GM12864 (cell line): ENCODE data around the gene PHF14.
"Not testable (repeated sequence)": the region's sequence is repeated elsewhere in the genome, so short reads cannot be mapped to it uniquely, and the experiment has no call there.

Experiments
- DNase-seq: peaks from one replicate; pipeline ENCODE4 v3.0.0-alpha.2; 2011; ENCODE audit warnings: low read depth
- H3K4me3 ChIP-seq: 2 replicates; pipeline ENCODE4 v1.5.1; 2011; ENCODE audit warnings: mild to moderate bottlenecking, low read depth, low read length, control low read depth
- TF ChIP-seq, protein P1 (sequence below): IDR thresholded peaks from 2 replicates; pipeline ENCODE4 v1.5.1; 2011; ENCODE audit warnings: low read depth, mild to moderate bottlenecking, moderate library complexity, low read length, control low read depth, inconsistent platforms; ENCODE audit errors: missing control alignments

PHF14 gene, protein sequence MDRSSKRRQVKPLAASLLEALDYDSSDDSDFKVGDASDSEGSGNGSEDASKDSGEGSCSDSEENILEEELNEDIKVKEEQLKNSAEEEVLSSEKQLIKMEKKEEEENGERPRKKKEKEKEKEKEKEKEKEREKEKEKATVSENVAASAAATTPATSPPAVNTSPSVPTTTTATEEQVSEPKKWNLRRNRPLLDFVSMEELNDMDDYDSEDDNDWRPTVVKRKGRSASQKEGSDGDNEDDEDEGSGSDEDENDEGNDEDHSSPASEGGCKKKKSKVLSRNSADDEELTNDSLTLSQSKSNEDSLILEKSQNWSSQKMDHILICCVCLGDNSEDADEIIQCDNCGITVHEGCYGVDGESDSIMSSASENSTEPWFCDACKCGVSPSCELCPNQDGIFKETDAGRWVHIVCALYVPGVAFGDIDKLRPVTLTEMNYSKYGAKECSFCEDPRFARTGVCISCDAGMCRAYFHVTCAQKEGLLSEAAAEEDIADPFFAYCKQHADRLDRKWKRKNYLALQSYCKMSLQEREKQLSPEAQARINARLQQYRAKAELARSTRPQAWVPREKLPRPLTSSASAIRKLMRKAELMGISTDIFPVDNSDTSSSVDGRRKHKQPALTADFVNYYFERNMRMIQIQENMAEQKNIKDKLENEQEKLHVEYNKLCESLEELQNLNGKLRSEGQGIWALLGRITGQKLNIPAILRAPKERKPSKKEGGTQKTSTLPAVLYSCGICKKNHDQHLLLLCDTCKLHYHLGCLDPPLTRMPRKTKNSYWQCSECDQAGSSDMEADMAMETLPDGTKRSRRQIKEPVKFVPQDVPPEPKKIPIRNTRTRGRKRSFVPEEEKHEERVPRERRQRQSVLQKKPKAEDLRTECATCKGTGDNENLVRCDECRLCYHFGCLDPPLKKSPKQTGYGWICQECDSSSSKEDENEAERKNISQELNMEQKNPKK

DNA sequence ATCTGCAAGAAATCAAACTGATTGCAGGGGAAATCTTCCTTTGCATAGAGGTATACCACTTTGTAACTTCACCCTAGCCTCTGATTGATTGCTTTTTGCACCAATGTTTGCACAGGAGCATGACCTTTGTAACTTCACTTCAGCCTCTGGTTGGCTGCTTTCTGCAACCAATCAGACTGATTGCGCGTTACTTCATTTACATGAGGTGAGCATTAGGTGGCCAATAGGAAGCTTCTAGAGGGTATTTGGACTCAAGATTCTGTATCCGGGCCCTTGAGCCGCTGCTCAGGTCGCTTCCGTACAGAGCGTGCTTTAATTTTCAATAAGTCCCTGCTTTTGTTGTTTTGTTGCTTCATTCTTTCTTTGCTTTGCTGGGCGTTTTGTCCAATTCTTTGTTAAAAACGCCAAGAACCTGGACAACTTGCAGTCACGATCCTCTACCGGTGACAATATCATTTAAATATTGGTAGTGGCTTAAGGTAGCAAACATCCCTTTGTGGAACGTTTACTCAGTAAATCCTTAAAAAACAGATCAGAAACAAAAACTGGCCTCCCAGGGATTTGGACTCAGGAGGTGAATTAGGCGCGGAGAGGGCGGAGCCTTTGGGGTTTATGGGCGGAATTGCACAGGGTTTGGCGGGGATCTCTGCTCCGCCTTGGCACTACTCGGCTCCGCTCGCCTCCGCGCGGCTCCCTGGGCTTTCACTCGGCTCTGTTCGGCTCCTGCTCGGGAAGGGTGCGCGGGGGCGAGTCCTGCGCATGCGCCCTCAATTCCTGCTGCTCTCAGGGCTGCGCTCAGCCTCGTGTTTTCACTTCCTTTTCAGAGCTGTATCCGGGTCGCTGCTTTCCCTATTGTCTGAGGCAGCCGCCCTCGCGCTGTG lies at the start of gene PHF14:
Gene PHF14 (plus strand): TSS at position 812 of the 881 bp plus-strand sequence. CDS start 452 bp downstream, outside the sequence.
- peak within 1 kb of the TSS; percentile 83 for H3K4me3 ChIP-seq
- DNase-seq = peak; percentile 92
- TF ChIP-seq, protein P1, sequence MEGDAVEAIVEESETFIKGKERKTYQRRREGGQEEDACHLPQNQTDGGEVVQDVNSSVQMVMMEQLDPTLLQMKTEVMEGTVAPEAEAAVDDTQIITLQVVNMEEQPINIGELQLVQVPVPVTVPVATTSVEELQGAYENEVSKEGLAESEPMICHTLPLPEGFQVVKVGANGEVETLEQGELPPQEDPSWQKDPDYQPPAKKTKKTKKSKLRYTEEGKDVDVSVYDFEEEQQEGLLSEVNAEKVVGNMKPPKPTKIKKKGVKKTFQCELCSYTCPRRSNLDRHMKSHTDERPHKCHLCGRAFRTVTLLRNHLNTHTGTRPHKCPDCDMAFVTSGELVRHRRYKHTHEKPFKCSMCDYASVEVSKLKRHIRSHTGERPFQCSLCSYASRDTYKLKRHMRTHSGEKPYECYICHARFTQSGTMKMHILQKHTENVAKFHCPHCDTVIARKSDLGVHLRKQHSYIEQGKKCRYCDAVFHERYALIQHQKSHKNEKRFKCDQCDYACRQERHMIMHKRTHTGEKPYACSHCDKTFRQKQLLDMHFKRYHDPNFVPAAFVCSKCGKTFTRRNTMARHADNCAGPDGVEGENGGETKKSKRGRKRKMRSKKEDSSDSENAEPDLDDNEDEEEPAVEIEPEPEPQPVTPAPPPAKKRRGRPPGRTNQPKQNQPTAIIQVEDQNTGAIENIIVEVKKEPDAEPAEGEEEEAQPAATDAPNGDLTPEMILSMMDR = no peak

DNA sequence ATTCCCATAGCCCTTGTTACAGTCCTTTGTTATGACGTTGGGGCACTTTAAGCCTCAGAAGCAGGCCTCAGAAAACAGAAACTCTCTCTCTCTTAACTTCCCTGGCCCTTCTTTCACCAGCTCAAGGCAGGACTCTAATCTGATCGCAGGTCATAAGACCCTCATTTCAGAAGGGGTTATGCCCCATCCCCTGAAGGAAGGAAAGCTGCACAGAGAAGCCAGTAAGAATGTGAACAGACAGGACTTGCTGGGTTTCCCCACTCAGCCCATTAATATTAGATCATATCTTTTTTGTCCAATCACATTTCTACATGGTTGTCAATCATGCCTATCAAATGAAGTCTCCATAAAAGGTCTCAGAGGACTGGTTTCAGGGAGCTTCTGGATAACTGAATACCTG lies 49.3 kb upstream of the PHF14 start:
- H3K4me3 ChIP-seq = no peak overlapping the region
- no peak for DNase-seq
- TF ChIP-seq, protein P1 = no peak

DNA sequence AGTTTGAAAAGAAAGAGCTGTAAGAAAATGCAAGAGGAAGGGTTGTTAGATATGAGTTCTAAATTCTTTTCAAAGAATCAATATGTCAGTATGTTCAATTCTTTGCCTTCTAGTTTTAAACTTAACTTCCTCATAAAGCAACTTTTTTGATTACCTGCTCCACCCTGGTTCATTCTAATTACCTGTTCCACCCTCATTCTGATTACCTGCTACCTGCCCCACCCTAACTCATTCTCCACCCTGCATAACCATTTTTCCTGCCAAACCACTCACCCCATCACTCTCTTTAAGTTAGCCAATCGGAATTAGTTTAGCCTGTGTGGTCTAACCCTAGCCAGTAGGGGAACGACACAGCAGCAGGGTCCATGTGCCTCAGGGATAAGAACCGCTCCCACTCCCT lies 45.5 kb upstream of the PHF14 start:
- H3K4me3 ChIP-seq = not testable (repeated sequence)

DNA sequence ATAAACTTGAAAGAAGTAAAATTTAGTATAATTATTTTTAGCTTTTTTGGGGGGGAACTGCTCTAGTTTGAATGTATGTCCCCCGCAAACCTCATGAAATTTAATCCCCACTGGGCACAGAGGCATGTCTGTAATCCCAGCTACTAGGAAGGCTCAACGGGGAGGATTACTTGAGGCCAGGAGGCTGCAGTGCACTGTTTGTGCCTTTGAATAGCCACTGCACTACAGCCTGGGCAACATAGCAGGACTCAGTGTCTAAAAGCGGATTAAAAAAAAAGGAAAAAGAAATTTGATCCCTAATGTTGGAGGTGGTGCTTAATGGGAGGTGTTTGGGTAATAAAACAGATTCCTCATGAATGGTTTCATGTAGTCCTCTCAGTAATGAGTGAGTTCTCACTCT lies 43.1 kb upstream of the PHF14 start:
- TF ChIP-seq, protein P1 = no peak
- H3K4me3 ChIP-seq = no peak overlapping the region
- DNase-seq = no peak

More for the DNA sequence above, 45.5 kb upstream of the PHF14 start:
- DNase-seq = not testable (repeated sequence)

DNA sequence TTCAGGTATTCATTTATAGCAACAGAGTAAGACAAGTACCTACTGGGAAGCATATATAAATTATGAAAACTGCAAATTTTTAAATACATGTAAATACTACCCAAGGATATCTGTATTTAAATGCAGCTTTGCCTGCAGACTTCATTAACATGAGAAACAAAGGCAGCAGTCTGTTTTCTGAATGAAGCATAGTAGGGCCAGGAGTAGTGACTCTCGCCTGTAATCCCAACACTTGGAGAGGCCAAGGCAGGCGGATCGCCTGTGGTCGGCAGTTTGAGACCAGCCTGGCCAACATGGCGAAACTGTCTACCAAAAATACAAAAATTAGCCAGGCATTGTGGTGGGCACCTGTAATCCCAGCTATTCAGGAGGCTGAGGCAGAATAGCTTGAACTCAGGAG lies 42.5 kb upstream of the PHF14 start:
- TF ChIP-seq, protein P1 = no peak
- H3K4me3 ChIP-seq = no peak overlapping the region
- DNase-seq = no peak

DNA sequence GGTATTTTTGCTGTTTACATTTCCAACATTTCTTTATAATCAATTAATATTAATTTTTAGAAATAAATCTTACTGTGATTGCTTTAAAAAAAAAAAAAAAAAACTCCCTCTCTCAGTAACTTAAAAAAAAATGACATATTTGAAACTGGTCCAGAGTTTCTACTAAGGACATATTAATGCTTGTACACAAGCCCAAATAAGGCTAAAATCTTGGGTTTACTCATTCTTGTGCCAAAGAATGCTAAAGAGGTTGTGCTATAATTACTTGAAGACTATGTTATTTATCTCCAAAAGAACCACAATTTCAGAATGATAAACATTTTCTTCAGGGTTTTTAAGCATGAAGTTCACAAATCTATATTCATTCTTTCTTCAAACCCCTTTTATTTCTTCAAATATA lies 39.4 kb upstream of the PHF14 start:
- no peak for DNase-seq
- H3K4me3 ChIP-seq = no peak overlapping the region
- TF ChIP-seq, protein P1 = no peak
